ENCODE data around the gene GCNA.
"Not testable (repeated sequence)": the region's sequence is repeated elsewhere in the genome, so short reads cannot be mapped to it uniquely, and the experiment has no call there.

GCNA gene

GRCh38 chrX:71559773-71560172 lies 18.5 kb upstream of the GCNA start:
- not testable (repeated sequence) for DNase-seq

- DNase-seq = no peak
Measured at GRCh38 chrX:71563921-71564320, 14.3 kb upstream of the GCNA start.

- DNase-seq = no peak
Measured at GRCh38 chrX:71565474-71566041, 12.7 kb upstream of the GCNA start.

- not testable (repeated sequence) for DNase-seq
Measured at GRCh38 chrX:71571390-71571789, 6.8 kb upstream of the GCNA start.

- DNase-seq = no peak
Measured at GRCh38 chrX:71573590-71573989, 4.6 kb upstream of the GCNA start.

GRCh38 chrX:71577682-71578081 lies 555 bp upstream of the GCNA start:
- DNase-seq = no peak

- no peak for DNase-seq
Measured at GRCh38 chrX:71579136-71579989, 1.1 kb downstream of the GCNA start.

GRCh38 chrX:71579990-71580380 lies 1.7 kb downstream of the GCNA start:
- no peak for DNase-seq

GRCh38 chrX:71581210-71581609 lies 3.0 kb downstream of the GCNA start:
- no peak for DNase-seq

- DNase-seq = no peak
Measured at GRCh38 chrX:71586929-71587328, 8.7 kb downstream of the GCNA start.

GRCh38 chrX:71593210-71593609 lies 15.0 kb downstream of the GCNA start:
- DNase-seq = not testable (repeated sequence)

- DNase-seq = no peak
Measured at GRCh38 chrX:71599965-71600364, 21.7 kb downstream of the GCNA start.

GRCh38 chrX:71603618-71604017 lies 25.4 kb downstream of the GCNA start:
- DNase-seq = no peak

GRCh38 chrX:71604141-71604540 lies 25.9 kb downstream of the GCNA start:
- DNase-seq = no peak

GRCh38 chrX:71604796-71605568 lies 26.7 kb downstream of the GCNA start:
- no peak for DNase-seq

GRCh38 chrX:71606536-71607216 lies 28.4 kb downstream of the GCNA start:
- no peak for DNase-seq

- DNase-seq = no peak
Measured at GRCh38 chrX:71607488-71607887, 29.3 kb downstream of the GCNA start.

GRCh38 chrX:71609095-71609750 lies 31.0 kb downstream of the GCNA start:
- no peak for DNase-seq

GRCh38 chrX:71611736-71612135 lies 33.5 kb downstream of the GCNA start:
- not testable (repeated sequence) for DNase-seq

- DNase-seq = no peak
Measured at GRCh38 chrX:71612256-71612655, 34.0 kb downstream of the GCNA start.

- DNase-seq = no peak
Measured at GRCh38 chrX:71615056-71615455, 36.8 kb downstream of the GCNA start.

GRCh38 chrX:71615954-71616353 lies 37.7 kb downstream of the GCNA start:
- no peak for DNase-seq

Measured in T-helper 9 cell (primary cell).